Heart right ventricle (tissue), 16 donors: ENCODE results near the gene SLC17A5. TPM values are rescaled to one million over a fixed set of nuclear protein-coding genes. Genes with fewer than 3 reads are reported as not detected.
A peak's percentile ranks its signal among the peaks of the same experiment; 100 is the strongest.

Source experiments
- ATAC-seq, 8 donors: fragments of 200-7000 bp; cut with Tn5 transposase; one replicate each; pipeline ENCODE4 v1.9.1; 2020; ENCODE audit warnings: mild to moderate bottlenecking in 8 of 8, moderate library complexity in 8 of 8, moderate number of reproducible peaks in 1 of 8
- DNase-seq, 2 donors: peaks; one replicate each; pipeline ENCODE4 v3.0.0-alpha.2; 2020
- H3K27ac ChIP-seq, 10 donors: fragments of 200-600 bp; sonication (generic) in 2 of 10; one replicate each; pipeline versions ENCODE4 v1.5.0 to v1.8.0; 2020 to 2022; ENCODE audit warnings: mild to moderate bottlenecking in 3 of 10
- H3K27me3 ChIP-seq, 7 donors: fragments of 200-600 bp; one replicate each; pipeline ENCODE4 v1.8.0; 2021 to 2022; ENCODE audit warnings: mild to moderate bottlenecking in 2 of 7
- H3K36me3 ChIP-seq, 9 donors: fragments of 200-600 bp; sonication (generic) in 1 of 9; one replicate each; pipeline versions ENCODE4 v1.5.0 to v1.8.0; 2020 to 2022; ENCODE audit warnings: mild to moderate bottlenecking in 2 of 9
- H3K4me1 ChIP-seq, 9 donors: fragments of 200-600 bp; sonication (generic) in 1 of 9; one replicate each; pipeline versions ENCODE4 v1.5.0 to v1.8.0; 2020 to 2022; ENCODE audit warnings: mild to moderate bottlenecking in 4 of 9
- H3K4me3 ChIP-seq, 10 donors: fragments of 200-600 bp; sonication (generic) in 2 of 10; one replicate each; pipeline versions ENCODE4 v1.5.0 to v1.8.0; 2020 to 2022; ENCODE audit warnings: mild to moderate bottlenecking in 7 of 10, moderate library complexity in 2 of 10
- H3K9me3 ChIP-seq, 11 donors: fragments of 200-600 bp in 10 of 11; sonication (generic) in 2 of 11; one replicate each; pipeline versions ENCODE4 v1.5.0 to v1.8.0; 2013 to 2022; ENCODE audit warnings: mild to moderate bottlenecking in 2 of 11, control low read depth in 1 of 11, moderate library complexity in 1 of 11
- WGBS, 2 donors: extraction: QIAGEN DNeasy Blood & Tissue Kit; methylation state at CpG; one replicate each; pipeline ENCODE4 v1.1.7; 2013; ENCODE audit warnings: inconsistent platforms in 1 of 2; 5-methylcytosine and 5-hydroxymethylcytosine counted together
- intact Hi-C, 10 donors: fragments of 100-400 bp; cut with DNase I; formaldehyde crosslinking; loops; one replicate each; pipeline versions ENCODE4 v1.11.1 to v1.14.2; 2022
- polyA plus RNA-seq, 2 donors: library from polyadenylated mRNA; stranded (reverse); fragments of 200-250 nt; gene quantifications; one replicate each; pipeline ENCODE4 v1.2.3, GENCODE V29; 2013
- total RNA-seq, 10 donors: library from RNA; stranded (reverse); fragmentation: NEBNext Ultra II Directional in 3 of 10; extraction: Animal tissue kit (Norgen Biotek cat#: 25700) in 3 of 10; gene quantifications; one replicate each; pipeline versions ENCODE4 v1.2.1 to v1.2.4, GENCODE V29; 2021 to 2023
- TF ChIP-seq, protein P1 (sequence below), 9 donors: fragments of 200-600 bp; sonication (generic) in 2 of 9; IDR thresholded peaks; one replicate each; pipeline versions ENCODE4 v1.5.0 to v1.8.0; 2021 to 2022; ENCODE audit warnings: antibody characterized with exemption in 9 of 9, mild to moderate bottlenecking in 5 of 9, moderate library complexity in 1 of 9
- donor health status: Arrhythmogenic right ventricular cardiomyopathy.
- donor health status: ischemic (EF 13 %, LVEDD 7.1; RV severe dilation, severe dysfunction).
- donor health status: healthy with polysubstance abuse.
- donor health status: DM: no; HTN: yes; CAD: no.
- donor health status: DM: no; HTN: no; CAD: no.
- donor health status: ischemic (EF 25% LVEDD 6.9; RV normal size, moderate dysfunction).
- donor health status: ischemic (EF 25% LVEDD 5.7; RV mildly dilated, moderate dysfunction).
- donor health status: healthy.
- donor health status: DM: yes; HTN: yes; CAD: no.
- donor health status: Ischemic cardiomyopathy.
- donor health status: ischemic (EF 35%, LVEDD 5.7; RV mildly dilated, moderate dysfunction).
- donor health status: nonischemic (EF 11% LVEDD 7.7; RV severe dilation, severe dysfunction).
- donor health status: DM: yes; HTN: yes; CAD: no.
- donor health status: PGD.
- donor health status: ischemic (EF 29% LVEDD 5.4; RV normal size, mild dysfunction).
- donor health status: nonischemic (EF 23%, LVEDD 6.1; RV moderate dilation, normal function).

The SLC17A5 gene
- total and polyA plus RNA-seq, 12 donors, result 1.9 to 7.6 (median 4.7) TPM

DNA sequence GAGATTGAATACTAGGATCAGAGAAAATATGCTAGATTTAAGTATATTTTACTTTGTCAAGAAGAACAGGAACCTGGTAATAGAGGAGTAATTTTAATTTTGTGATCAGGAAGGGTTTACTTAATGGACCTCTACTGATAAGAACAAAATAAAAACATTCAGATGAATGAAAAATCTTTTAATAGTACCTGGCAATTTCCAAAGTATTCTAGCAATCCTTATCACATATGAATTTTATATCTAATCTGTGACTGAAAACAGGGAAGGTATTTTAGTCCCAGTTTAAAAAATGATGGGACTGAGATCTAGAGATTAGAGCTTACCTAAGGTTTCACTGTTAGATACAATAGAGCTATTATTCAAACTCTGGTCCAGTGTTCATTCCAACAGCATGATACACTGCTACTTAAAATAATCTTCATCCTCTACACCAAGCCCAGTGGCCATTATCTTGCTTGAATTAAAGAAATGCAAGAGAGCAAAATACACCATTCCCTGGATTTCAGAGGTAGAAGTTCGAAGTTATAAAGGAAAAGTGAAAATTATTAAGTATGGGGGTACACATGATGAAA lies 13.5 kb downstream of the SLC17A5 start:
- 85 to 94% methylated on average over 1 of the region's 1 CpG for WGBS, 2 donors

DNA sequence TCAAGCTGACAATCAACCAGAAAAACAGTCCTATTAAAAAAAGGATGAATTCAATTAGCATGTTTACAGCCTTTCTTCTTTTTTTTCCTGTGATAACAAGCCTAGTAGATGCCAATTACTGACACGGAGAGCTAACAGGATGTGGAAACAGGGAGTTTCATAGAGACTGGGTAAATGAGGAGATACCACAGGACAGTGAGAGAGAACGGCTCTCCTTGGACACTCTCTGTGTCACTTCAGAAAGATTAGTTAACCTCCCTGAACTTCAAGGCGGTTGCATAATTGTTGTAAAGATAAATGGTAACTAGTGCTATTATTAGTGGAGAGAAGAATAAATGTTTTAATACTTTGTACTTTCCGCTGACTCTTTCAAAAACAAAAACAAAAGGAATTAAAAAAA lies 14.8 kb downstream of the SLC17A5 start:
- no peak overlapping the region for H3K4me3 ChIP-seq
- H3K27ac ChIP-seq, result no peak overlapping the region
- WGBS, 2 donors, result 68 to 74% methylated on average over 4 of the region's 4 CpGs
- intact Hi-C loops, result no loop called here
- peaks cover 0 to 95% (median 14%) of the 10 kb centered on the region in 9 donors for H3K36me3 ChIP-seq
- no peaks in the 10 kb centered on the region for H3K9me3 ChIP-seq
- TF ChIP-seq, protein P1, sequence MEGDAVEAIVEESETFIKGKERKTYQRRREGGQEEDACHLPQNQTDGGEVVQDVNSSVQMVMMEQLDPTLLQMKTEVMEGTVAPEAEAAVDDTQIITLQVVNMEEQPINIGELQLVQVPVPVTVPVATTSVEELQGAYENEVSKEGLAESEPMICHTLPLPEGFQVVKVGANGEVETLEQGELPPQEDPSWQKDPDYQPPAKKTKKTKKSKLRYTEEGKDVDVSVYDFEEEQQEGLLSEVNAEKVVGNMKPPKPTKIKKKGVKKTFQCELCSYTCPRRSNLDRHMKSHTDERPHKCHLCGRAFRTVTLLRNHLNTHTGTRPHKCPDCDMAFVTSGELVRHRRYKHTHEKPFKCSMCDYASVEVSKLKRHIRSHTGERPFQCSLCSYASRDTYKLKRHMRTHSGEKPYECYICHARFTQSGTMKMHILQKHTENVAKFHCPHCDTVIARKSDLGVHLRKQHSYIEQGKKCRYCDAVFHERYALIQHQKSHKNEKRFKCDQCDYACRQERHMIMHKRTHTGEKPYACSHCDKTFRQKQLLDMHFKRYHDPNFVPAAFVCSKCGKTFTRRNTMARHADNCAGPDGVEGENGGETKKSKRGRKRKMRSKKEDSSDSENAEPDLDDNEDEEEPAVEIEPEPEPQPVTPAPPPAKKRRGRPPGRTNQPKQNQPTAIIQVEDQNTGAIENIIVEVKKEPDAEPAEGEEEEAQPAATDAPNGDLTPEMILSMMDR (IDR thresholded peaks at IDR 0.05), result no peak
- ATAC-seq (no peak), DNase-seq (no peak)
- H3K4me1 ChIP-seq, result peaks cover 0 to 4% (median 0%) of the 10 kb centered on the region in 9 donors
- H3K27me3 ChIP-seq, result no peaks in the 10 kb centered on the region

More for the DNA sequence above, 13.5 kb downstream of the SLC17A5 start:
- Histone ChIP-seq H3K27ac (no peak overlapping the region), H3K9me3 (no peaks in the 10 kb centered on the region), H3K27me3 (no peaks in the 10 kb centered on the region), H3K36me3 (peaks cover 0 to 84% (median 11%) of the 10 kb centered on the region in 9 donors), H3K4me3 (no peak overlapping the region), H3K4me1 (peaks cover 0 to 10% (median 3%) of the 10 kb centered on the region in 9 donors)
- DNase-seq, result no peak
- peak in 2 of 8 donors; percentile 61 to 71 for ATAC-seq
- TF ChIP-seq, protein P1 (IDR thresholded peaks at IDR 0.05), result no peak
- intact Hi-C loops, result no loop called here

DNA sequence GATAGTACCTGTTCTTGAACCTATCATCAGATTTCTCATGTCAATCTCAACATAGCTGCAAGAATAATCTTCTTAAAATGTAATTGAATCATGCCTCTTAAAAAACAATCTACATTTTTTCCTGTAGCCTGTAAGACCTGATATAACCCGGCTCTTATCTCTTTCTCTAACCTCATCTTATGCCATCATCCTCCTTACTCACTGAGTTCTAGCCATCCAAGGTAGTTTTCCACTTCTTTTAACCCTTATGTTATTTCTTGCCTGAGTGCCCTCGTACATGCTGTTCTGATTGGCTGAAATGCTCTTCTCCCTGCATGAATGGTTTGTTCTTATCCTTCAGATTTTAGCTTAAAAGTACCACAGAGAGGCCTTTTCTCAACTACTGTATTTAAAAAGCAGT lies 16.4 kb downstream of the SLC17A5 start:
- no peaks in the 10 kb centered on the region for H3K9me3 ChIP-seq
- peaks cover 0 to 99% (median 23%) of the 10 kb centered on the region in 9 donors for H3K36me3 ChIP-seq
- no peak for ATAC-seq
- no peak overlapping the region for H3K4me3 ChIP-seq
- peaks cover 0 to 4% (median 0%) of the 10 kb centered on the region in 9 donors for H3K4me1 ChIP-seq
- TF ChIP-seq, protein P1 (IDR thresholded peaks at IDR 0.05), result no peak
- H3K27ac ChIP-seq, result no peak overlapping the region
- intact Hi-C loops, result no loop called here
- WGBS, 2 donors, result 74 to 87% methylated on average over 2 of the region's 2 CpGs
- no peaks in the 10 kb centered on the region for H3K27me3 ChIP-seq
- no peak for DNase-seq

DNA sequence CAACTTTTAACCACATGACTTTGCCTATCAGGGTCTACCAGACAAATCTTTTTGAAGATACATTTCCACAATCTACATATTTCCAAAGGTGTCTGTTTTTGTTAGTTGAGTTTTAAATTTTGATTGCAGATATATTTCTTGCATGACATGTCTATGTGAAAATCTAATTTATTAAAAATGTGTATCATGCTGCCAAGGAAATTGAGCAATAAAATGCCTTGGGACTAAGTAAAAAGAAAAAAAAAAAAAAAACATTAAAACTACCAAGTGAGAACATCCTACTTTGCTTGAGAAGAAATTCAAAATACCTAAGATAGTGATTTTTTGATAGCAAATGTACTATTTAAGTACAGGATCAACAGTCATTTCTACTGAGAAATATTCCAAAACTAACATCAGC lies 17.7 kb downstream of the SLC17A5 start:
- Histone ChIP-seq H3K4me1 (peaks cover 0 to 4% (median 0%) of the 10 kb centered on the region in 9 donors), H3K36me3 (peaks cover 0 to 99% (median 25%) of the 10 kb centered on the region in 9 donors), H3K4me3 (no peak overlapping the region), H3K27ac (no peak overlapping the region), H3K9me3 (no peaks in the 10 kb centered on the region), H3K27me3 (no peaks in the 10 kb centered on the region)
- intact Hi-C loops, result no loop called here
- TF ChIP-seq, protein P1 (IDR thresholded peaks at IDR 0.05), result no peak
- DNase-seq (no peak), ATAC-seq (peak in 1 of 8 donors; percentile 22)
